Lower lobe of right lung (tissue), 2 donors: Measurements from ENCODE around the gene SLC12A9. TPM values are rescaled to one million over a fixed set of nuclear protein-coding genes. Genes with fewer than 3 reads are reported as not detected.

Experiments
- ATAC-seq, 2 donors: fragments of 200-7000 bp; cut with Tn5 transposase; one replicate each; pipeline ENCODE4 v1.9.1; 2020 to 2022; ENCODE audit warnings: mild to moderate bottlenecking in 2 of 2, moderate library complexity in 2 of 2
- DNase-seq: peaks from one replicate; pipeline ENCODE4 v3.0.0-alpha.2; 2020
- H3K27ac ChIP-seq: fragments of 200-600 bp; one replicate; pipeline ENCODE4 v1.8.0; 2022
- H3K27me3 ChIP-seq: fragments of 200-600 bp; one replicate; pipeline ENCODE4 v1.8.0; 2022; ENCODE audit warnings: low read depth
- H3K36me3 ChIP-seq: fragments of 200-600 bp; one replicate; pipeline ENCODE4 v1.8.0; 2022; ENCODE audit warnings: mild to moderate bottlenecking
- H3K4me1 ChIP-seq: fragments of 200-600 bp; one replicate; pipeline ENCODE4 v1.8.0; 2022
- H3K4me3 ChIP-seq: fragments of 200-600 bp; one replicate; pipeline ENCODE4 v1.8.0; 2022; ENCODE audit warnings: mild to moderate bottlenecking
- H3K9me3 ChIP-seq: fragments of 200-600 bp; one replicate; pipeline ENCODE4 v1.8.0; 2022
- intact Hi-C: fragments of 100-400 bp; cut with DNase I; formaldehyde crosslinking; loops from one replicate; pipeline ENCODE4 v1.11.0; 2022
- total RNA-seq: library from RNA; stranded (reverse); fragmentation: NEBNext Ultra II Directional; extraction: Animal tissue kit (Norgen Biotek cat#: 25700); gene quantifications from one replicate; pipeline ENCODE4 v1.2.1, GENCODE V29; 2021
- TF ChIP-seq, protein P1 (sequence below): fragments of 200-600 bp; IDR thresholded peaks from one replicate; pipeline ENCODE4 v1.8.0; 2022; ENCODE audit warnings: antibody characterized with exemption, mild to moderate bottlenecking
- donor health status: DM: no; HTN: yes; CAD: no; lungs with severe emphysema.

Gene SLC12A9
- total RNA-seq, 1 donor from 2014 or later, result 43.6 TPM

DNA sequence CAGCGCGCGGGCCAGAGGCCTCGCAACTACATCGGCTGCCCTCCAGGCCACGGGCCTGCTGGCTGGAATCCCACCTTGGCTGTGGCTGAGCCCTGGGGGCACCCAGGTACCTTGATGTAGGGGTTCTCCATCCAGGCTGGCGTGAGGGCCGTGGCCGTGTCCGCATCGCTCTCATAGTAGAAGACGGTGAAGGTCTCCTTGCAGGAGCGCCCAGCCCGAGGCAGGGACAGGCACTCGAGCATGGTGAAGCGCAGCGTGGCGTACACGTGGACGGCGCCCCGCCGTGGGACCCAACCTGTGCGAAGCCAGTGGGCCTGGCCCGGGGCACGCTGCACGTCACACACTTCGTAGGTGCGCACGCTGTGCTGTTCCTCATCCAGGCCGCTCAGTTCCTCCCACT lies 29.0 kb upstream of the SLC12A9 start:
- ATAC-seq, result no peak
- intact Hi-C loops, result no loop called here
- peaks cover 59% of the 10 kb centered on the region for H3K36me3 ChIP-seq
- H3K27me3 ChIP-seq, result peaks cover 13% of the 10 kb centered on the region
- no peak overlapping the region for H3K4me3 ChIP-seq
- TF ChIP-seq, protein P1, sequence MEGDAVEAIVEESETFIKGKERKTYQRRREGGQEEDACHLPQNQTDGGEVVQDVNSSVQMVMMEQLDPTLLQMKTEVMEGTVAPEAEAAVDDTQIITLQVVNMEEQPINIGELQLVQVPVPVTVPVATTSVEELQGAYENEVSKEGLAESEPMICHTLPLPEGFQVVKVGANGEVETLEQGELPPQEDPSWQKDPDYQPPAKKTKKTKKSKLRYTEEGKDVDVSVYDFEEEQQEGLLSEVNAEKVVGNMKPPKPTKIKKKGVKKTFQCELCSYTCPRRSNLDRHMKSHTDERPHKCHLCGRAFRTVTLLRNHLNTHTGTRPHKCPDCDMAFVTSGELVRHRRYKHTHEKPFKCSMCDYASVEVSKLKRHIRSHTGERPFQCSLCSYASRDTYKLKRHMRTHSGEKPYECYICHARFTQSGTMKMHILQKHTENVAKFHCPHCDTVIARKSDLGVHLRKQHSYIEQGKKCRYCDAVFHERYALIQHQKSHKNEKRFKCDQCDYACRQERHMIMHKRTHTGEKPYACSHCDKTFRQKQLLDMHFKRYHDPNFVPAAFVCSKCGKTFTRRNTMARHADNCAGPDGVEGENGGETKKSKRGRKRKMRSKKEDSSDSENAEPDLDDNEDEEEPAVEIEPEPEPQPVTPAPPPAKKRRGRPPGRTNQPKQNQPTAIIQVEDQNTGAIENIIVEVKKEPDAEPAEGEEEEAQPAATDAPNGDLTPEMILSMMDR, result no peak
- no peaks in the 10 kb centered on the region for H3K9me3 ChIP-seq
- DNase-seq, result no peak
- H3K4me1 ChIP-seq, result peaks cover 20% of the 10 kb centered on the region
- H3K27ac ChIP-seq, result no peak overlapping the region

DNA sequence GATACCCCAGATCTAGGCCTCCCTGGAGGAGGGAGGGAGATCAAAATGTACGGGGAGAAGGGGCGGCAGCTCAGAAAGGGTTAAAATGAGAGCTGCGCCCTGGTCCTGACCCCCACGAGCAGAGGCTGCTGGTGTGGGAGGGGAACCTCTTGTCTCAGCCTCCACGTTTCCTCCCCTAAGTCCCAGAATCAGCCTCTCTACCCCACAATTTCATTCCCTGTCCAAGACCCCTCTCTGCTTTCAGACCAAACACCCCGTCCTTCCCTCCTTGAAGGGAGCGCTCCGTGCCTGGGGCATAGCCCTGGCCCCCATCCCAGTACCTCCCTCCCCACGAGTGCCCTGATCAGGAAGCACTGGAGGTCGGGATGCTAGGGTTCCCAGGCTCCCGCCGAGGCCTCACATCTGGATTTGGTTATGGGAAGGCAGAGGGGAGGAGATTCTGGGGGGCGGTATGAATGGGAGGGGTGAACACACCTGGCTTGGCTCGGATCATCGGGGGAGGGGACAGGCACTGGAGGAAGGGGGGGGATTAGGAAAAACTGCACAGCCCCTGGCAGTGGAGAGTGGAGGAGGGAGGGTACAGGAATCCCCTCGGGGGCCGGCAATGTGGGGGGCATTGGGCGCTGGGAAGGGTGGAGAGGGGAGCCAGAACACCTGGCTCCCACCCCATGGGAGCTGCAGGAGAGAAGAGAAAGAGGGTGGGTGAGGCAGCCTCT lies 27.9 kb upstream of the SLC12A9 start:
- intact Hi-C loops, result no loop called here
- Histone ChIP-seq H3K9me3 (no peaks in the 10 kb centered on the region), H3K36me3 (peaks cover 48% of the 10 kb centered on the region), H3K4me1 (peaks cover 24% of the 10 kb centered on the region), H3K27me3 (peaks cover 22% of the 10 kb centered on the region), H3K27ac (peak overlapping the region; percentile 80), H3K4me3 (peak overlapping the region; percentile 72)
- TF ChIP-seq, protein P1, result no peak
- no peak for ATAC-seq
- DNase-seq, result no peak

DNA sequence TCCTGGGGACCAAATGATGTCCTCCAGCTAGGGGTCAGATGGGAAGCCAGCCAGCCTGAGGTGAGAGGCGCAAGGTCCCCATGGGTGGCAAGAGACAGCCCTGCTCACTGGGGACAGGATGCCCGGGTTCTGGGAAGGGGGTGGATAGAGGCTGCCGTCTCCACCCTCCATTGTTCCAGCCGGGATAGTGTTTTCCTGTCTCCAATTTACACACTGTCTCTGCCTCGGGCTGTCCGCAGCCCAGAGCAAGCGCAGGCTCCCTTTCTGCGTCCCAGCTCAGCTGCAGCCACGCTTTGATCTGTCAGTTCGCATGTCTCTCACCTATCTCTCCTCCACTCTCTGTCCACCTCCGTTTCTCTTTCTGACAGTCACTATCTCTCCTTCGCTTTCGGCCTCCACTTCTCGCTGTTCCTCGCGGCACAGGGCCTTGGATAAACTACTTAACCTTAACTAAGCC lies 27.3 kb upstream of the SLC12A9 start:
- H3K4me1 ChIP-seq, result peaks cover 28% of the 10 kb centered on the region
- H3K27me3 ChIP-seq, result peaks cover 22% of the 10 kb centered on the region
- peak overlapping the region; percentile 80 for H3K27ac ChIP-seq
- H3K4me3 ChIP-seq, result peak overlapping the region; percentile 72
- H3K9me3 ChIP-seq, result no peaks in the 10 kb centered on the region
- DNase-seq, result no peak
- ATAC-seq, result peak; percentile 9 to 17
- H3K36me3 ChIP-seq, result peaks cover 42% of the 10 kb centered on the region
- TF ChIP-seq, protein P1, result no peak
- intact Hi-C loops, result no loop called here

DNA sequence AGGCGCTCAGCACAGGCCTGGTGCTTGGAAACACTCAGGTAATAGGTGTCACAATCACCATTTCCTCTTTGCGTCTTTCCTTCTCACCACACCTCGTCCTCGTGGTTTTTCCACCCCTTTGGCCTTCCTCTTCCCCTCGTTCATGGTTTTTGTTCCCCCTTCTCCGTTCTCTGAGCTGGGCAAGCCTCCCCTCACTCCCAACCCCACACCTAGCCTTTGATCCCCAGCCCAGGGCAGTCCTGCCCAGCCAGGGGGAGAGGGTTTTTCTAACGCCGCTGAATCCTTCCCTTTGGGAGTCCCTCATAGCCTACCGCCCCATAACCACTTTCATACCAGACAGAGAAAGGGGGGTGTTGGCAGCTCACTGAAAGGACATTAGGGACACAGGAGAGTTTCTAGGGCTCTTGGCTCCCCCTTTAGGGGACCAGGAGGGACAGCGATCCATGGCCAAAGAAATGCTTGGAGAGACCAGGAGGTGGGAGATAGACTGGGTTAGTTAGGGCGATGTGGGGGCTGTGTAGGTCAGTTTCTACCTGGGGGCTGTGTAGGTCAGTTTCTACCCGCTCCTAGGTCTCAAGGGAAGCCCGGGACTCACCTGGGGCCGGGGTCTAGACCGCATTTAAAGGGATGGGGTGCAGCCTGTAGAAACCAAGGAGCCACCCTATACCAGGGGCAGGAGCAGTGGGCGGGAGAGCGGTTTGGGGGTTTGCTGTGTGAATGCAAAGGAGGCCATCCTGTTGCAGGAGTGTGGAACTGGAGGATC lies 26.6 kb upstream of the SLC12A9 start:
- no peaks in the 10 kb centered on the region for H3K9me3 ChIP-seq
- H3K36me3 ChIP-seq, result peaks cover 35% of the 10 kb centered on the region
- TF ChIP-seq, protein P1, result no peak
- DNase-seq (no peak), ATAC-seq (peak; percentile 4 to 27)
- peaks cover 22% of the 10 kb centered on the region for H3K27me3 ChIP-seq
- intact Hi-C loops, result no loop called here
- peak overlapping the region; percentile 80 for H3K27ac ChIP-seq
- peak overlapping the region; percentile 72 for H3K4me3 ChIP-seq
- peaks cover 28% of the 10 kb centered on the region for H3K4me1 ChIP-seq

DNA sequence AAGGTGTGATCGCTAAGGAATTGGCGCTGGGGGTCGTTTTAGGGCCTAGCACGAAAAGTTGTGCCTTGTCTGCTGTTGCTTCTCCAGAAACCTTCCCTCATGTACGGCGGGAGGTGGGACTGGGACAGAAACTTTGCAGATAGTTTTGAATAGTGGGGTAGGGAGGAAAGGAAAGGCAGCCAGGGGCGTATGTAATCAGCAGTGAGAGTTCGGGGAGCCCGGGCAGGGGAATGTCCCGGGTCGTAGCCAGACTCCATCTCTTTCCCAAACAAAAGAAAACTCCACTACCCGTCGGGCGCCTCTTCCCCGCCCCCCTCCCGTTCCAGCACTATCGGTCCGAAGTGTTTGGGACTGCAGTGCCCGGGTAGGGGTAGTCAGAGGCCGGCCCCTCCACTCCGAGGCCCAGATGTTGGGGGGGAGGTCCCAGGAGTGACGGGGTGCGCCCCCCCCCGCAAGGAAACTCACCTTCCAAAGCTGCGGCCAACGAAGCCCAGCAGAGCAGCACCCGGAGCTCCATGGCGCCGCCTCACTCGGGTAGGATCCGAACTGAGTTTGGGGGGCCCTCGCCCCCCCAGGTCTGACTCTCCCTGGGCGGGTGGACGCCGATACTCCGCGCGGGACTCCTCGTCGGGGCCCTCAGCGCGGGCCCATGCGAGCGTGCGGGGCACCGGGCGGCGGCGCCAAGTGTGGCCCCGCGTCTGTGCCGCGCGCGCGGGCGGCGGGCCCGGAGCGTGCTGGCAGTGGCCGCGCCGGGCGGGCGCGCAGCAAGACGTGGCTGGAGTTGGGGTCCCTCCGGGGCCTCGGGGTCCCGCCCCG lies 25.8 kb upstream of the SLC12A9 start:
- TF ChIP-seq, protein P1, result no peak
- ATAC-seq (peak; percentile 23 to 43), DNase-seq (no peak)
- H3K4me1 ChIP-seq, result peaks cover 28% of the 10 kb centered on the region
- peak overlapping the region; percentile 72 for H3K4me3 ChIP-seq
- no peaks in the 10 kb centered on the region for H3K9me3 ChIP-seq
- intact Hi-C loops, result no loop called here
- peaks cover 28% of the 10 kb centered on the region for H3K36me3 ChIP-seq
- H3K27ac ChIP-seq, result peak overlapping the region; percentile 80
- peaks cover 22% of the 10 kb centered on the region for H3K27me3 ChIP-seq
